CD4-positive, alpha-beta T cell (primary cell): ENCODE results near the gene OXT. TPM values are rescaled to one million over a fixed set of nuclear protein-coding genes. Genes with fewer than 3 reads are reported as not detected.
"Not testable (repeated sequence)": the region's sequence is repeated elsewhere in the genome, so short reads cannot be mapped to it uniquely, and the experiment has no call there.

Source experiments
- ATAC-seq: fragments of 200-7000 bp; cut with Tn5 transposase; one replicate; pipeline ENCODE4 v1.10.0; 2022; ENCODE audit warnings: mild to moderate bottlenecking; ENCODE audit not compliant: poor library complexity
- CTCF ChIA-PET: fragments of 350-600 bp; sonication (Branson Sonifier 250); formaldehyde crosslinking; loops from one replicate; lab custom pipeline; 2021; ENCODE audit warnings: antibody characterized with exemption, inconsistent platforms; lab: Charles Lee
- POLR2A ChIA-PET: fragments of 350-600 bp; sonication (Branson Sonifier 250); formaldehyde crosslinking; loops from one replicate; lab custom pipeline; 2021; ENCODE audit warnings: antibody characterized with exemption, inconsistent platforms; lab: Charles Lee
- DNase-seq, 14 experiments: peaks; one replicate each; pipeline ENCODE4 v3.0.0-alpha.2; 2013 to 2020; ENCODE audit warnings: mixed read lengths in 2 of 14
- H3K27ac ChIP-seq, 2 donors: one replicate each; pipeline versions ENCODE4 v1.5.1 to v1.7.0; 2013; ENCODE audit warnings: low read length in 2 of 2, low read depth in 1 of 2, mild to moderate bottlenecking in 1 of 2
- H3K27me3 ChIP-seq, 2 experiments: 1 replicate in 1 of 2; 2 replicates in 1 of 2; pipeline versions ENCODE4 v1.6.1 to v1.7.0; 2013; ENCODE audit warnings: low read length in 2 of 2, control low read depth in 1 of 2, mild to moderate bottlenecking in 1 of 2, moderate library complexity in 1 of 2; ENCODE audit not compliant: insufficient read depth in 2 of 2, control insufficient read depth in 1 of 2
- H3K36me3 ChIP-seq: one replicate; pipeline ENCODE4 v1.6.1; 2013; ENCODE audit warnings: low read length, control low read depth; ENCODE audit not compliant: insufficient read depth
- H3K4me1 ChIP-seq: one replicate; pipeline ENCODE4 v1.6.1; 2013; ENCODE audit warnings: low read length, control low read depth; ENCODE audit not compliant: insufficient read depth
- H3K4me3 ChIP-seq: one replicate; pipeline ENCODE4 v1.5.1; 2013; ENCODE audit warnings: mild to moderate bottlenecking, low read length, moderate library complexity
- H3K9me3 ChIP-seq, 2 experiments: 1 replicate in 1 of 2; 2 replicates in 1 of 2; pipeline versions ENCODE4 v1.6.1 to v1.7.0; 2013; ENCODE audit warnings: low read length in 2 of 2, mild to moderate bottlenecking in 2 of 2, control low read depth in 1 of 2, moderate library complexity in 1 of 2; ENCODE audit not compliant: control insufficient read depth in 1 of 2, insufficient read depth in 1 of 2
- H3K27ac Mint-ChIP-seq: one replicate; pipeline ENCODE4 v1.8.0; 2020; ENCODE audit warnings: mixed read lengths
- H3K27me3 Mint-ChIP-seq: one replicate; pipeline ENCODE4 v1.8.0; 2021; ENCODE audit warnings: mixed read lengths
- H3K36me3 Mint-ChIP-seq: one replicate; pipeline ENCODE4 v1.8.0; 2021; ENCODE audit warnings: low read depth, mixed read lengths
- H3K4me1 Mint-ChIP-seq: one replicate; pipeline ENCODE4 v1.8.0; 2021; ENCODE audit warnings: low read depth, mixed read lengths
- H3K4me3 Mint-ChIP-seq: one replicate; pipeline ENCODE4 v1.8.0; 2020; ENCODE audit warnings: mild to moderate bottlenecking, mixed read lengths
- H3K9me3 Mint-ChIP-seq: one replicate; pipeline ENCODE4 v1.8.0; 2020; ENCODE audit warnings: mixed read lengths
- intact Hi-C, 2 experiments: fragments of 100-400 bp; cut with DNase I in 1 of 2; cut with micrococcal nuclease in 1 of 2; formaldehyde crosslinking; loops; one replicate each; pipeline versions ENCODE4 v1.15.1 to v1.9.0; 2023 to 2025; cut with DNase I, micrococcal nuclease
- polyA plus RNA-seq, 2 donors: library from polyadenylated mRNA; unstranded; fragments of 120-200 nt; gene quantifications; one replicate each; pipeline ENCODE4 v1.2.1, GENCODE V29; 2013
- total RNA-seq, 174 experiments: library from RNA in 2 of 174; stranded (reverse) in 2 of 174; gene quantifications; one replicate each; pipeline ENCODE4 v1.2.3 and lab custom pipeline; 2021 to 2026
- TF ChIP-seq, protein P1 (sequence below): fragments of 200-600 bp; IDR thresholded peaks from one replicate; pipeline ENCODE4 v1.8.0; 2022; ENCODE audit warnings: antibody characterized with exemption, mild to moderate bottlenecking

Gene OXT
- total RNA-seq (1 to 10 TPM; 1.1 to 1.6 TPM), total RNA-seq (lab: John Stamatoyannopoulos, UW) (0 to 0.67 (median 0.12) reads per million in 172 experiments)
- polyA plus RNA-seq (2013, experiment 1 of 2): 0.28 TPM
- 0.57 TPM for polyA plus RNA-seq (2013, experiment 2 of 2)

DNA sequence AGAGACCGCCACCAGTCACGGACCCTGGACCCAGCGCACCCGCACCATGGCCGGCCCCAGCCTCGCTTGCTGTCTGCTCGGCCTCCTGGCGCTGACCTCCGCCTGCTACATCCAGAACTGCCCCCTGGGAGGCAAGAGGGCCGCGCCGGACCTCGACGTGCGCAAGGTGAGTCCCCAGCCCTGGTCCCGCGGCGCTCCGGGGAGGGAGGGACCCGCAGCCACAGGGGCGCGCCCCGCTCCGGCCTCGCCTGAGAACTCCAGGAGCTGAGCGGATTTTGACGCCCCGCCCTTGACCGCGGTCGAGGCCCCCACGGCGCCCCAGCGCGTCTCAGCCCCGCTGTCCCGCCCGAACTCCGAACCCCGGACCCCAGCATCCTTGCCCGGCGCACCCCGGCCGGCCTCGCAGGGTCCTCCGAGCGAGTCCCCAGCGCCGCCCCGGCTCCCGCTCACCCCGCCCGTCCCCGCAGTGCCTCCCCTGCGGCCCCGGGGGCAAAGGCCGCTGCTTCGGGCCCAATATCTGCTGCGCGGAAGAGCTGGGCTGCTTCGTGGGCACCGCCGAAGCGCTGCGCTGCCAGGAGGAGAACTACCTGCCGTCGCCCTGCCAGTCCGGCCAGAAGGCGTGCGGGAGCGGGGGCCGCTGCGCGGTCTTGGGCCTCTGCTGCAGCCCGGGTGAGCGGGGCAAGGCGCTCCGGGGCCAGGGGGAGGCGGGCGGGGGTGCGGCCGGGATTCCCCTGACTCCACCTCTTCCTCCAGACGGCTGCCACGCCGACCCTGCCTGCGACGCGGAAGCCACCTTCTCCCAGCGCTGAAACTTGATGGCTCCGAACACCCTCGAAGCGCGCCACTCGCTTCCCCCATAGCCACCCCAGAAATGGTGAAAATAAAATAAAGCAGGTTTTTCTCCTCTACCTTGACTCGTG is at the start of gene OXT:
OXT (plus strand) TSS at position 11 of the 920 bp plus-strand sequence; CDS start at position 47, 36 bp downstream.
- ATAC-seq (peak; percentile 78), DNase-seq (peak; percentile 58 to 90 (median 75))
- Histone ChIP-seq H3K4me1 (peaks cover 31% of the 10 kb centered on the region), H3K9me3 (peaks cover 0 to 7% of the 10 kb centered on the region in 2 experiments), H3K4me3 (peak within 1 kb of the TSS; percentile 44), H3K36me3 (no peaks in the 10 kb centered on the region), H3K27me3 (no peaks in the 10 kb centered on the region), H3K27ac (peak within 1 kb of the TSS; percentile 22 to 39)
- TF ChIP-seq, protein P1, sequence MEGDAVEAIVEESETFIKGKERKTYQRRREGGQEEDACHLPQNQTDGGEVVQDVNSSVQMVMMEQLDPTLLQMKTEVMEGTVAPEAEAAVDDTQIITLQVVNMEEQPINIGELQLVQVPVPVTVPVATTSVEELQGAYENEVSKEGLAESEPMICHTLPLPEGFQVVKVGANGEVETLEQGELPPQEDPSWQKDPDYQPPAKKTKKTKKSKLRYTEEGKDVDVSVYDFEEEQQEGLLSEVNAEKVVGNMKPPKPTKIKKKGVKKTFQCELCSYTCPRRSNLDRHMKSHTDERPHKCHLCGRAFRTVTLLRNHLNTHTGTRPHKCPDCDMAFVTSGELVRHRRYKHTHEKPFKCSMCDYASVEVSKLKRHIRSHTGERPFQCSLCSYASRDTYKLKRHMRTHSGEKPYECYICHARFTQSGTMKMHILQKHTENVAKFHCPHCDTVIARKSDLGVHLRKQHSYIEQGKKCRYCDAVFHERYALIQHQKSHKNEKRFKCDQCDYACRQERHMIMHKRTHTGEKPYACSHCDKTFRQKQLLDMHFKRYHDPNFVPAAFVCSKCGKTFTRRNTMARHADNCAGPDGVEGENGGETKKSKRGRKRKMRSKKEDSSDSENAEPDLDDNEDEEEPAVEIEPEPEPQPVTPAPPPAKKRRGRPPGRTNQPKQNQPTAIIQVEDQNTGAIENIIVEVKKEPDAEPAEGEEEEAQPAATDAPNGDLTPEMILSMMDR: no peak
- ChIA-PET CTCF (interaction anchor here (0.6 to 1.3 kb wide), 2 partner anchors 18 to 44 kb away, joined by 3 to 7 read pairs; no protein-coding TSS in a partner anchor), POLR2A (interaction anchor here (0.9 to 6.6 kb wide), 5 partner anchors 10 to 30 kb away, joined by 3 to 48 read pairs (median 7); no protein-coding TSS in a partner anchor)
- intact Hi-C loops: loop anchor here in 1 of 2 experiments (2.0 to 5.0 kb wide), 4 partner anchors 19 to 135 kb away; partner anchors contain the start of genes ITPA and LZTS3
- Mint-ChIP-seq H3K4me1 (peaks cover 32% of the 10 kb centered on the region), H3K27me3 (peaks cover 3% of the 10 kb centered on the region), H3K9me3 (no peaks in the 10 kb centered on the region), H3K27ac (peak within 1 kb of the TSS; percentile 87), H3K4me3 (peak within 1 kb of the TSS; percentile 90), H3K36me3 (peaks cover 6% of the 10 kb centered on the region)

GRCh38 chr20:3021777-3022176 is 49.6 kb upstream of the OXT start:
- H3K4me3 ChIP-seq: no peak overlapping the region
- Mint-ChIP-seq H3K36me3 (peaks cover 77% of the 10 kb centered on the region), H3K9me3 (no peaks in the 10 kb centered on the region), H3K27ac (no peak overlapping the region), H3K4me3 (no peak overlapping the region), H3K4me1 (no peaks in the 10 kb centered on the region), H3K27me3 (no peaks in the 10 kb centered on the region)
- TF ChIP-seq, protein P1: no peak
- no peaks in the 10 kb centered on the region for H3K27me3 ChIP-seq
- H3K4me1 ChIP-seq: no peaks in the 10 kb centered on the region
- intact Hi-C loops: no loop called here
- no peak overlapping the region for H3K27ac ChIP-seq
- H3K9me3 ChIP-seq: no peaks in the 10 kb centered on the region
- no peak for DNase-seq
- no peak for ATAC-seq
- POLR2A ChIA-PET: no interaction called here
- peaks cover 61% of the 10 kb centered on the region for H3K36me3 ChIP-seq
- CTCF ChIA-PET: no interaction called here

- H3K9me3 ChIP-seq, H3K27ac ChIP-seq, POLR2A ChIA-PET, H3K4me3 ChIP-seq, H3K4me3 Mint-ChIP-seq, H3K9me3 Mint-ChIP-seq, CTCF ChIA-PET, ATAC-seq, H3K27me3 Mint-ChIP-seq, H3K27ac Mint-ChIP-seq, H3K27me3 ChIP-seq, DNase-seq, H3K4me1 Mint-ChIP-seq, intact Hi-C loops, H3K4me1 ChIP-seq: not testable (repeated sequence)
- peaks cover 66% of the 10 kb centered on the region for H3K36me3 ChIP-seq
- H3K36me3 Mint-ChIP-seq: peaks cover 77% of the 10 kb centered on the region
Measured at GRCh38 chr20:3022559-3023490, 48.6 kb upstream of the OXT start.
